HEK293 (cell line): ENCODE data around the gene TNNI3K.
A peak's percentile ranks its signal among the peaks of the same experiment; 100 is the strongest.

Source experiments
- CTCF ChIA-PET: fragments of 350-600 bp; formaldehyde crosslinking; extraction: SDS; loops from one replicate; lab custom pipeline; 2021; ENCODE audit warnings: antibody characterized with exemption; lab: Yijun Ruan, JAX
- POLR2A ChIA-PET: fragments of 300-600 bp; formaldehyde crosslinking; extraction: SDS; loops from one replicate; lab custom pipeline; 2020; ENCODE audit warnings: antibody characterized with exemption, inconsistent platforms; lab: Yijun Ruan, JAX
- H3K27ac ChIP-seq: fragments of 200-500 bp; sonication (Bioruptor generic); 2 replicates; pipeline ENCODE4 v1.5.1; 2014; ENCODE audit warnings: low read depth, low read length, control low read depth, inconsistent platforms; ENCODE audit errors: extremely low read depth
- H3K36me3 ChIP-seq, 2 experiments: fragments of 200-500 bp in 1 of 2; sonication (Bioruptor generic) in 1 of 2; 1 replicate in 1 of 2; 2 replicates in 1 of 2; pipeline ENCODE4 v1.5.1; 2014 to 2017; ENCODE audit warnings: inconsistent platforms in 2 of 2, low read length in 2 of 2; ENCODE audit not compliant: control insufficient read depth in 2 of 2, insufficient read depth in 1 of 2
- H3K4me1 ChIP-seq: fragments of 200-500 bp; sonication (Bioruptor generic); 2 replicates; pipeline ENCODE4 v1.5.1; 2014; ENCODE audit warnings: mild to moderate bottlenecking, low read length, inconsistent platforms; ENCODE audit not compliant: control insufficient read depth, insufficient read depth
- H3K4me3 ChIP-seq: 2 replicates; pipeline ENCODE4 v1.5.1; 2011; ENCODE audit warnings: low read depth, mild to moderate bottlenecking, control low read depth, low read length, moderate library complexity
- H3K9me3 ChIP-seq: fragments of 200-500 bp; sonication (Bioruptor generic); 2 replicates; pipeline ENCODE4 v1.5.1; 2014; ENCODE audit warnings: low read depth, low read length, inconsistent platforms; ENCODE audit not compliant: control insufficient read depth, insufficient read depth
- KLF9 ChIP-seq: fragments of 450-650 bp; formaldehyde crosslinking; IDR thresholded peaks from 2 replicates; pipeline ENCODE4 v1.5.1; 2016; ENCODE audit warnings: missing biosample characterization, missing genetic modification characterization, low read depth
- MZF1 ChIP-seq: fragments of 450-650 bp; formaldehyde crosslinking; IDR thresholded peaks from 2 replicates; pipeline ENCODE4 v1.5.1; 2017; ENCODE audit warnings: missing biosample characterization, missing genetic modification characterization, borderline replicate concordance
- PATZ1 ChIP-seq: fragments of 450-650 bp; formaldehyde crosslinking; IDR thresholded peaks from 2 replicates; pipeline ENCODE4 v1.5.1; 2016; ENCODE audit warnings: missing biosample characterization, missing genetic modification characterization
- PRDM1 ChIP-seq: fragments of 450-650 bp; formaldehyde crosslinking; IDR thresholded peaks from 2 replicates; pipeline ENCODE4; 2016; ENCODE audit warnings: missing biosample characterization, missing genetic modification characterization
- PRDM2 ChIP-seq: fragments of 450-650 bp; formaldehyde crosslinking; IDR thresholded peaks from 2 replicates; pipeline ENCODE4 v1.5.1; 2016; ENCODE audit warnings: missing biosample characterization, missing genetic modification characterization, borderline replicate concordance
- REPIN1 ChIP-seq: fragments of 450-650 bp; formaldehyde crosslinking; IDR thresholded peaks from 2 replicates; pipeline ENCODE4 v1.5.1; 2017; ENCODE audit warnings: missing biosample characterization, missing genetic modification characterization, low read depth
- SP2 ChIP-seq: fragments of 450-650 bp; formaldehyde crosslinking; IDR thresholded peaks from 2 replicates; pipeline ENCODE4 v1.5.1; 2016; ENCODE audit warnings: missing biosample characterization, missing genetic modification characterization
- SP3 ChIP-seq: fragments of 450-650 bp; formaldehyde crosslinking; IDR thresholded peaks from 2 replicates; pipeline ENCODE4 v1.5.1; 2016; ENCODE audit warnings: missing biosample characterization, missing genetic modification characterization
- SP7 ChIP-seq: fragments of 450-650 bp; formaldehyde crosslinking; IDR thresholded peaks from 2 replicates; pipeline ENCODE4 v1.5.1; 2016; ENCODE audit warnings: missing biosample characterization, missing genetic modification characterization
- ZBTB10 ChIP-seq: fragments of 450-650 bp; formaldehyde crosslinking; IDR thresholded peaks from 2 replicates; pipeline ENCODE4 v1.5.1; 2016; ENCODE audit warnings: missing biosample characterization, missing genetic modification characterization
- ZBTB44 ChIP-seq: fragments of 450-650 bp; IDR thresholded peaks from 2 replicates; pipeline ENCODE4 v1.5.1; 2018; ENCODE audit warnings: missing biosample characterization, mild to moderate bottlenecking, missing genetic modification characterization
- ZNF138 ChIP-seq: fragments of 450-650 bp; formaldehyde crosslinking; IDR thresholded peaks from 2 replicates; pipeline ENCODE4 v1.5.1; 2016; ENCODE audit warnings: missing biosample characterization, missing genetic modification characterization, borderline replicate concordance
- ZNF280D ChIP-seq: fragments of 450-650 bp; formaldehyde crosslinking; IDR thresholded peaks from 2 replicates; pipeline ENCODE4 v1.5.1; 2016; ENCODE audit warnings: missing biosample characterization, missing genetic modification characterization
- ZNF354C ChIP-seq: fragments of 450-650 bp; formaldehyde crosslinking; IDR thresholded peaks from 2 replicates; pipeline ENCODE4 v1.5.1; 2016; ENCODE audit warnings: missing biosample characterization, missing genetic modification characterization, low read depth, borderline replicate concordance
- ZNF558 ChIP-seq: fragments of 450-650 bp; formaldehyde crosslinking; IDR thresholded peaks from 2 replicates; pipeline ENCODE4 v1.5.1; 2016; ENCODE audit warnings: missing biosample characterization, missing genetic modification characterization
- ZNF624 ChIP-seq: fragments of 450-650 bp; formaldehyde crosslinking; IDR thresholded peaks from 2 replicates; pipeline ENCODE4 v1.5.1; 2017; ENCODE audit warnings: missing biosample characterization, missing genetic modification characterization
- ZNF654 ChIP-seq: fragments of 450-650 bp; formaldehyde crosslinking; IDR thresholded peaks from 2 replicates; pipeline ENCODE4 v1.5.1; 2016; ENCODE audit warnings: low read depth, missing biosample characterization, missing genetic modification characterization

TNNI3K gene

GRCh38 chr1:74468982-74469603 lies 233.9 kb downstream of the TNNI3K start:
- TF ChIP-seq ZNF654 (tag by site-specific recombination) (peak; percentile 50), ZBTB44 (tag by site-specific recombination) (no peak)
- Histone ChIP-seq H3K27ac (no peak overlapping the region), H3K4me1 (no peaks in the 10 kb centered on the region), H3K4me3 (no peak overlapping the region), H3K36me3 (no peaks in the 10 kb centered on the region), H3K9me3 (no peaks in the 10 kb centered on the region)
- CTCF ChIA-PET: interaction anchor here (0.6 to 2.2 kb wide), 16 partner anchors 9 to 995 kb away, joined by 3 to 12 read pairs (median 3); no protein-coding TSS in a partner anchor
- POLR2A ChIA-PET: no interaction called here

GRCh38 chr1:74470251-74470650 lies 235.1 kb downstream of the TNNI3K start:
- no peaks in the 10 kb centered on the region for H3K9me3 ChIP-seq
- H3K4me1 ChIP-seq: no peaks in the 10 kb centered on the region
- no peaks in the 10 kb centered on the region for H3K36me3 ChIP-seq
- H3K4me3 ChIP-seq: no peak overlapping the region
- POLR2A ChIA-PET: no interaction called here
- CTCF ChIA-PET: interaction anchor here (0.7 to 2.2 kb wide), 5 partner anchors 10 to 664 kb away, joined by 3 to 12 read pairs (median 3); no protein-coding TSS in a partner anchor
- no peak overlapping the region for H3K27ac ChIP-seq
- TF ChIP-seq SP2 (tag by site-specific recombination): no peak
- TF ChIP-seq ZNF354C (tag by site-specific recombination): no peak
- TF ChIP-seq ZNF558: no peak
- no peak for TF ChIP-seq PRDM1 (tag by site-specific recombination)
- TF ChIP-seq SP3: no peak
- TF ChIP-seq ZNF624 (tag by site-specific recombination): no peak
- TF ChIP-seq PRDM2 (tag by site-specific recombination): no peak
- no peak for TF ChIP-seq PATZ1
- TF ChIP-seq SP7 (tag by site-specific recombination): no peak
- no peak for TF ChIP-seq ZBTB10 (tag by site-specific recombination)
- no peak for TF ChIP-seq ZNF138 (tag by site-specific recombination)
- no peak for TF ChIP-seq KLF9 (tag by site-specific recombination)
- no peak for TF ChIP-seq ZNF280D (tag by site-specific recombination)
- TF ChIP-seq REPIN1 (tag by site-specific recombination): no peak
- no peak for TF ChIP-seq MZF1 (tag by site-specific recombination)
